H1 (cell line): ENCODE results near the gene BCAR1. TPM values are rescaled to one million over a fixed set of nuclear protein-coding genes. Genes with fewer than 3 reads are reported as not detected.

Source experiments
- CTCF ChIA-PET: fragments of 300-600 bp; sonication (Branson Sonifier 250); formaldehyde crosslinking; loops from one replicate; lab custom pipeline; 2021; ENCODE audit not compliant: partially characterized antibody; lab: Charles Lee
- POLR2A ChIA-PET: fragments of 300-600 bp; sonication (Branson Sonifier 250); formaldehyde crosslinking; loops from one replicate; lab custom pipeline; 2021; ENCODE audit warnings: inconsistent platforms; ENCODE audit not compliant: partially characterized antibody; lab: Charles Lee
- DNase-seq, 2 experiments: peaks; one replicate each; pipeline versions ENCODE4 v3.0.0 to v3.0.0-alpha.2; 2010 to 2022; ENCODE audit warnings: low spot score in 2 of 2, low read depth in 1 of 2, mixed read lengths in 1 of 2
- FAIRE-seq: peaks from 2 replicates; lab custom pipeline; 2011; peaks lifted over from hg19 to GRCh38; lab: Jason Lieb, UNC
- H2AFZ ChIP-seq: 2 replicates; pipeline ENCODE4 v1.8.1; 2012; ENCODE audit warnings: low read length, inconsistent platforms
- H2AK5ac ChIP-seq: 2 replicates; pipeline ENCODE4 v1.6.1; 2013; ENCODE audit warnings: low read depth, low read length
- H2BK120ac ChIP-seq: replicated peaks from 2 replicates; pipeline ENCODE3; 2013; ENCODE audit warnings: low read depth, low read length, inconsistent platforms
- H2BK12ac ChIP-seq: 2 replicates; pipeline ENCODE4 v1.6.1; 2013; ENCODE audit warnings: low read depth, low read length
- H2BK15ac ChIP-seq: 2 replicates; pipeline ENCODE4 v1.6.1; 2013; ENCODE audit warnings: low read length
- H2BK20ac ChIP-seq: 2 replicates; pipeline ENCODE4 v1.6.1; 2013; ENCODE audit warnings: low read length
- H2BK5ac ChIP-seq: 2 replicates; pipeline ENCODE4 v1.6.1; 2013; ENCODE audit warnings: low read depth, low read length
- H3K14ac ChIP-seq: 2 replicates; pipeline ENCODE4 v1.6.1; 2013; ENCODE audit warnings: inconsistent platforms; ENCODE audit not compliant: insufficient read length
- H3K18ac ChIP-seq: 2 replicates; pipeline ENCODE4 v1.6.1; 2013; ENCODE audit warnings: low read length; ENCODE audit errors: extremely low read depth
- H3K23ac ChIP-seq: 2 replicates; pipeline ENCODE4 v1.6.1; 2013; ENCODE audit warnings: inconsistent platforms; ENCODE audit not compliant: insufficient read length
- H3K23me2 ChIP-seq: 2 replicates; pipeline ENCODE4 v1.6.1; 2013; ENCODE audit warnings: low read depth, low read length
- H3K27ac ChIP-seq: 2 replicates; pipeline ENCODE4 v1.6.1; 2011; ENCODE audit warnings: low read depth, low read length, inconsistent platforms
- H3K27me3 ChIP-seq, 4 experiments: replicated peaks in 1 of 4; 1 replicate in 1 of 4; 2 replicates in 3 of 4; pipeline versions ENCODE4 v1.6.1 to v1.8.1; 2011 to 2013; ENCODE audit warnings: low read length in 3 of 4, mild to moderate bottlenecking in 3 of 4, inconsistent platforms in 2 of 4, mixed read lengths in 2 of 4, moderate library complexity in 1 of 4; ENCODE audit not compliant: control insufficient read depth in 3 of 4, insufficient read depth in 3 of 4; ENCODE audit errors: extremely low read depth in 1 of 4
- H3K36me3 ChIP-seq, 4 experiments: 2 replicates each; pipeline versions ENCODE4 v1.6.1 to v1.8.1; 2011 to 2013; ENCODE audit warnings: mild to moderate bottlenecking in 4 of 4, low read length in 3 of 4, moderate library complexity in 2 of 4, control low read depth in 1 of 4, inconsistent platforms in 1 of 4; ENCODE audit not compliant: insufficient read depth in 4 of 4, control insufficient read depth in 2 of 4
- H3K4ac ChIP-seq: replicated peaks from 2 replicates; pipeline ENCODE3; 2013; ENCODE audit warnings: low read length, low read depth, mixed read lengths, inconsistent platforms; ENCODE audit not compliant: insufficient read length
- H3K4me1 ChIP-seq, 4 experiments: replicated peaks in 1 of 4; 1 replicate in 1 of 4; 2 replicates in 3 of 4; pipeline versions ENCODE4 v1.6.1 to v1.8.1; 2011 to 2013; ENCODE audit warnings: low read length in 3 of 4, inconsistent platforms in 2 of 4, mixed read lengths in 1 of 4; ENCODE audit not compliant: insufficient read depth in 4 of 4, control insufficient read depth in 3 of 4
- H3K4me2 ChIP-seq, 2 experiments: 2 replicates each; pipeline versions ENCODE4 v1.6.1 to v1.8.1; 2011 to 2013; ENCODE audit warnings: low read depth in 2 of 2, low read length in 2 of 2, control low read depth in 1 of 2, inconsistent platforms in 1 of 2, mild to moderate bottlenecking in 1 of 2; ENCODE audit not compliant: insufficient read depth in 1 of 2
- H3K4me3 ChIP-seq, 4 experiments: fragments of 200-600, 300-600 bp in 1 of 4; sonication (generic), shearing (Covaris generic), sonication (Bioruptor Twin) in 1 of 4; 2 replicates each; pipeline versions ENCODE4 v1.5.1 to v1.8.1; 2011 to 2016; ENCODE audit warnings: low read length in 4 of 4, low read depth in 3 of 4, control low read depth in 2 of 4, inconsistent platforms in 2 of 4, mild to moderate bottlenecking in 2 of 4, mixed read lengths in 1 of 4, moderate library complexity in 1 of 4; ENCODE audit not compliant: insufficient read depth in 2 of 4; ENCODE audit errors: extremely low read depth in 1 of 4
- H3K56ac ChIP-seq: replicated peaks from 2 replicates; pipeline ENCODE3; 2013; ENCODE audit warnings: low read depth, mild to moderate bottlenecking, mixed read lengths, low read length, inconsistent platforms; ENCODE audit not compliant: insufficient read length
- H3K79me1 ChIP-seq: 2 replicates; pipeline ENCODE4 v1.6.1; 2013; ENCODE audit warnings: low read depth, low read length, control low read depth
- H3K79me2 ChIP-seq, 2 experiments: 2 replicates each; pipeline versions ENCODE4 v1.6.1 to v1.8.1; 2012 to 2013; ENCODE audit warnings: low read length in 2 of 2, mild to moderate bottlenecking in 2 of 2, inconsistent platforms in 1 of 2; ENCODE audit not compliant: insufficient read depth in 2 of 2, control insufficient read depth in 1 of 2
- H3K9ac ChIP-seq, 4 experiments: replicated peaks in 1 of 4; 1 replicate in 1 of 4; 2 replicates in 3 of 4; pipeline versions ENCODE4 v1.6.1 to v1.8.1; 2011 to 2013; ENCODE audit warnings: low read depth in 3 of 4, low read length in 3 of 4, control low read depth in 2 of 4, mild to moderate bottlenecking in 2 of 4, moderate library complexity in 2 of 4, inconsistent platforms in 1 of 4; ENCODE audit errors: extremely low read depth in 1 of 4
- H3K9me3 ChIP-seq, 2 experiments: 2 replicates each; pipeline versions ENCODE4 v1.6.1 to v1.8.1; 2012 to 2013; ENCODE audit warnings: mild to moderate bottlenecking in 2 of 2, moderate library complexity in 2 of 2, control low read depth in 1 of 2, inconsistent platforms in 1 of 2, low read depth in 1 of 2, low read length in 1 of 2, mixed read lengths in 1 of 2; ENCODE audit not compliant: insufficient read depth in 2 of 2
- H4K20me1 ChIP-seq, 2 experiments: replicated peaks in 1 of 2; 2 replicates each; pipeline versions ENCODE3 to v1.8.1; 2011 to 2013; ENCODE audit warnings: inconsistent platforms in 2 of 2, low read length in 2 of 2, mild to moderate bottlenecking in 1 of 2; ENCODE audit not compliant: insufficient read depth in 2 of 2, control insufficient read depth in 1 of 2
- H4K5ac ChIP-seq: 2 replicates; pipeline ENCODE4 v1.6.1; 2013; ENCODE audit warnings: low read length, low read depth, mixed read lengths, inconsistent platforms; ENCODE audit not compliant: insufficient read length
- H4K8ac ChIP-seq: 2 replicates; pipeline ENCODE4 v1.8.0; 2013; ENCODE audit warnings: mild to moderate bottlenecking, moderate library complexity, low read length, inconsistent platforms; ENCODE audit not compliant: insufficient read depth; ENCODE audit errors: extremely low read depth
- H4K91ac ChIP-seq: replicated peaks from 2 replicates; pipeline ENCODE3; 2013; ENCODE audit warnings: low read length, mixed read lengths, inconsistent platforms; ENCODE audit not compliant: insufficient read length
- CBX8 ChIP-seq: fragments of 300-800, 300-1000 bp; sonication (generic); IDR thresholded peaks from 2 replicates; pipeline ENCODE4 v1.7.1; 2016; ENCODE audit warnings: low read depth, low read length, borderline replicate concordance
- KDM4A ChIP-seq: IDR thresholded peaks from one replicate; pipeline ENCODE4 v1.7.1; 2012; ENCODE audit warnings: low read depth, mild to moderate bottlenecking, moderate library complexity, low read length, inconsistent platforms; ENCODE audit not compliant: severe bottlenecking
- PHF8 ChIP-seq: fragments of 200-600 bp; sonication (generic); conservative IDR thresholded peaks from 2 replicates; pipeline ENCODE4 v1.7.1; 2012; ENCODE audit warnings: low read depth, mild to moderate bottlenecking, inconsistent platforms, low read length, moderate library complexity
- WGBS, 2 experiments: shearing (Covaris generic) in 1 of 2; methylation state at CpG; one replicate each; pipeline versions ENCODE4 v1.1.6 to v1.1.7; 2013 to 2015; ENCODE audit warnings: low lambda C conversion rate in 2 of 2, mixed read lengths in 2 of 2, inconsistent platforms in 1 of 2, low coverage in 1 of 2, missing lambda C conversion rate in 1 of 2; ENCODE audit not compliant: insufficient replicate concordance in 2 of 2, insufficient coverage in 1 of 2, insufficient read length in 1 of 2; ENCODE audit errors: extremely low coverage in 1 of 2, missing lambda C conversion rate in 1 of 2; 5-methylcytosine and 5-hydroxymethylcytosine counted together
- polyA plus RNA-seq, 7 experiments: library from polyadenylated mRNA; depleted of rRNA in 3 of 7; stranded (reverse) in 5 of 7; unstranded in 2 of 7; fragments of >200 nt in 5 of 7; fragments of 200-250 nt in 2 of 7; gene quantifications; 1 replicate in 5 of 7; 2 replicates in 1 of 7; 4 replicates in 1 of 7; pipeline versions ENCODE4 v1.2.1 to v1.2.3, GENCODE V29; 2011 to 2013; ENCODE audit warnings: missing spikeins in 2 of 7, mixed read lengths in 2 of 7
- total RNA-seq: library from RNA; stranded (reverse); fragmentation: NEBNext Ultra II Directional; extraction: Animal tissue kit (Norgen Biotek cat#: 25700); gene quantifications from 2 replicates; pipeline ENCODE4 v1.2.1, GENCODE V29; 2021

BCAR1 gene
- total and polyA plus RNA-seq, 2 of the 8 experiments (the other 6 are each of a cell fraction or from before 2014, with no cell fraction given) = 59.8 to 105 TPM

- H3K79me2 ChIP-seq = peaks cover 0 to 52% of the 10 kb centered on the region in 2 experiments; a peak in 2 of 4 replicates
- no peak overlapping the region for H4K5ac ChIP-seq
- H3K23me2 ChIP-seq = peaks cover 11% of the 10 kb centered on the region; the same call in 1 of the 2 replicates
- H3K4ac ChIP-seq = peak overlapping the region; percentile 59
- peak in 1 of 2 experiments; percentile 60 for DNase-seq
- 6% methylated on average over 33 of the region's 74 CpGs; no CpG with 5 or more reads in 1 of the 2 experiments for WGBS, 2 experiments
- ChIA-PET POLR2A (interaction anchor here (1.4 to 9.2 kb wide), 8 partner anchors 12 to 251 kb away, joined by 3 to 158 read pairs (median 6); partner anchors contain the start of gene BCAR1), CTCF (interaction anchor here (1.4 to 3.5 kb wide), 6 partner anchors 9 to 31 kb away, joined by 3 to 20 read pairs (median 8); no protein-coding TSS in a partner anchor)
- H3K9me3 ChIP-seq = no peaks in the 10 kb centered on the region
- H3K79me1 ChIP-seq = peaks cover 26% of the 10 kb centered on the region
- H2BK20ac ChIP-seq = no peak overlapping the region
- H3K14ac ChIP-seq = no peak overlapping the region
- H4K91ac ChIP-seq = no peak overlapping the region
- H3K56ac ChIP-seq = no peak overlapping the region
- no peak for FAIRE-seq
- H3K36me3 ChIP-seq = no peaks in the 10 kb centered on the region
- peaks cover 15 to 26% of the 10 kb centered on the region in 2 experiments for H4K20me1 ChIP-seq
- H2BK5ac ChIP-seq = peak overlapping the region; percentile 30; the same call in 1 of the 2 replicates
- TF ChIP-seq PHF8 = peak; percentile 36; the same call in 1 of the 2 replicates
- no peak for TF ChIP-seq CBX8
- TF ChIP-seq KDM4A = peak; percentile 47
- no peak overlapping the region for H3K23ac ChIP-seq
- no peak overlapping the region for H2BK120ac ChIP-seq
- no peak overlapping the region for H2BK12ac ChIP-seq
- H3K4me3 ChIP-seq = peak overlapping the region; percentile 76 to 99 (median 83)
- H2BK15ac ChIP-seq = no peak overlapping the region
- H3K27me3 ChIP-seq = no peaks in the 10 kb centered on the region
- peak overlapping the region; percentile 87 for H3K18ac ChIP-seq
- peak overlapping the region; percentile 79 to 92 for H3K4me2 ChIP-seq
- peak overlapping the region; percentile 90; the same call in 1 of the 2 replicates for H4K8ac ChIP-seq
- peaks cover 0 to 31% (median 25%) of the 10 kb centered on the region in 4 experiments; a peak in 6 of 7 replicates for H3K4me1 ChIP-seq
- no peak overlapping the region for H2AK5ac ChIP-seq
- peak overlapping the region; percentile 59 to 78 (median 72) for H3K9ac ChIP-seq
- H3K27ac ChIP-seq = no peak overlapping the region; the same call in 1 of the 2 replicates
- no peak overlapping the region for H2AFZ ChIP-seq
These were observed 13.8 kb upstream of the BCAR1 start for GRCh38 chr16:75264999-75265910.
